Thyroid gland (tissue), 4 donors: Measurements from ENCODE around the gene MYO1D.

Source experiments
- CTCF ChIP-seq, 6 experiments: fragments of 200-600 bp in 3 of 6; fragments of 450-650 bp in 3 of 6; sonication (generic) in 3 of 6; IDR thresholded peaks; one replicate each; pipeline ENCODE4 v1.5.1; 2016 to 2019; ENCODE audit warnings: antibody characterized with exemption in 6 of 6, mild to moderate bottlenecking in 2 of 6, inconsistent platforms in 1 of 6, moderate library complexity in 1 of 6
- POLR2A ChIP-seq, 2 donors: fragments of 450-650 bp; IDR thresholded peaks; one replicate each; pipeline ENCODE4 v1.6.1; 2017; ENCODE audit warnings: antibody characterized with exemption in 2 of 2, mild to moderate bottlenecking in 2 of 2, moderate library complexity in 1 of 2

DNA sequence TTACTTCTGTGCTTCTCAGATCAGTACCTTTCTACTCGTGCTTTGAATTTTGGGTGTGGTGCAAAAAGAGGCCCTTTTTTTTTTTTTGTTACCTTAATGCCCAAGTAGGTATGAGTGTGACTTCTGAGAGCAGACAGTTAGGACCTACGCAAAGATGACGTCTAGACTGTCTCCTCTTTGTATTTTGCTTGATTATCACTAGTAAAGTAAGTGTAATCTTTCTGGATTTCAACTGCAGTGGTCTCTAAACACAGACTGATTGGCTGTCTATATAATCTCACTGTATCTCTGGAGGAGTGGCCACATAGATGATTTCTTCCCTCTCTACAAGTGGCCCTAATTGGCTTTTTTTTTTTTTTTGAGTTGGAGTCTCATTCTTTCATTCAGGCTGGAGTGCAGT lies 401.7 kb downstream of the MYO1D start:
- no peak for TF ChIP-seq CTCF (IDR thresholded peaks at IDR 0.05)
- no peak for TF ChIP-seq POLR2A (IDR thresholded peaks at IDR 0.05)
